Aorta (tissue), 5 donors: Measurements from ENCODE around the gene ZNF20. TPM values are rescaled to one million over a fixed set of nuclear protein-coding genes. Genes with fewer than 3 reads are reported as not detected.
"Not testable (repeated sequence)": the region's sequence is repeated elsewhere in the genome, so short reads cannot be mapped to it uniquely, and the experiment has no call there.

Experiments
- ATAC-seq: fragments of 200-7000 bp; cut with Tn5 transposase; one replicate; pipeline ENCODE4 v1.9.1; 2022; ENCODE audit warnings: moderate library complexity; ENCODE audit not compliant: low FRiP score
- DNase-seq, 2 donors: peaks; one replicate each; pipeline ENCODE4 v3.0.0-alpha.2; 2020
- H3K27ac ChIP-seq, 2 donors: one replicate each; pipeline ENCODE4 v1.5.1; 2013; ENCODE audit warnings: low read length in 2 of 2, mild to moderate bottlenecking in 2 of 2, moderate library complexity in 2 of 2, control low read depth in 1 of 2, inconsistent platforms in 1 of 2, low read depth in 1 of 2
- H3K27me3 ChIP-seq, 2 donors: one replicate each; pipeline ENCODE4 v1.6.1; 2013; ENCODE audit warnings: control low read depth in 1 of 2, low read length in 1 of 2, mild to moderate bottlenecking in 1 of 2, moderate library complexity in 1 of 2; ENCODE audit not compliant: insufficient read depth in 2 of 2, control insufficient read depth in 1 of 2
- H3K36me3 ChIP-seq, 2 donors: one replicate each; pipeline ENCODE4 v1.6.1; 2013; ENCODE audit warnings: control low read depth in 1 of 2, low read length in 1 of 2, mild to moderate bottlenecking in 1 of 2; ENCODE audit not compliant: insufficient read depth in 2 of 2, control insufficient read depth in 1 of 2
- H3K4me1 ChIP-seq, 2 donors: one replicate each; pipeline ENCODE4 v1.6.1; 2013; ENCODE audit warnings: low read length in 2 of 2, control low read depth in 1 of 2, mild to moderate bottlenecking in 1 of 2, moderate library complexity in 1 of 2; ENCODE audit not compliant: insufficient read depth in 2 of 2, control insufficient read depth in 1 of 2
- H3K4me3 ChIP-seq, 2 donors: one replicate each; pipeline ENCODE4 v1.5.1; 2013; ENCODE audit warnings: low read length in 2 of 2, control low read depth in 1 of 2, mild to moderate bottlenecking in 1 of 2
- H3K9me3 ChIP-seq: one replicate; pipeline ENCODE4 v1.6.1; 2013; ENCODE audit warnings: mild to moderate bottlenecking, low read length; ENCODE audit not compliant: control insufficient read depth
- WGBS, 2 donors: extraction: QIAGEN DNeasy Blood & Tissue Kit; methylation state at CpG; one replicate each; pipeline ENCODE4 v1.1.7; 2013; 5-methylcytosine and 5-hydroxymethylcytosine counted together
- intact Hi-C, 2 donors: fragments of 100-400 bp; cut with DNase I; formaldehyde crosslinking; loops; one replicate each; pipeline versions ENCODE4 v1.14.2 to v1.15.0; 2022
- polyA plus RNA-seq, 2 donors: library from polyadenylated mRNA; stranded (reverse); fragments of 200-250 nt; gene quantifications; one replicate each; pipeline ENCODE4 v1.2.3, GENCODE V29; 2013
- total RNA-seq, 2 donors: library from RNA; stranded (reverse); fragmentation: NEBNext Ultra II Directional; extraction: Animal tissue kit (Norgen Biotek cat#: 25700); gene quantifications; one replicate each; pipeline ENCODE4 v1.2.1, GENCODE V29; 2021
- donor health status: healthy with polysubstance abuse.
- donor health status: Bipolar disorder and iron deficiency.
- donor health status: DM: no; HTN: no; CAD: no.
- donor health status: DM: no; HTN: no; CAD: no.
- donor health status: DM: yes; HTN: yes; CAD: no.

The ZNF20 gene
- total and polyA plus RNA-seq, 4 donors, result 1.9 to 6.8 (median 4.5) TPM

GRCh38 chr19:12095111-12095790 is 44.9 kb downstream of the ZNF20 start:
- H3K4me1 ChIP-seq, result no peaks in the 10 kb centered on the region
- WGBS, 2 donors, result 96 to 97% methylated on average over 4 of the region's 4 CpGs
- DNase-seq (no peak), ATAC-seq (no peak)
- no peaks in the 10 kb centered on the region for H3K9me3 ChIP-seq
- no peaks in the 10 kb centered on the region for H3K36me3 ChIP-seq
- no peak overlapping the region for H3K27ac ChIP-seq
- intact Hi-C loops, result no loop called here
- no peak overlapping the region for H3K4me3 ChIP-seq
- H3K27me3 ChIP-seq, result no peaks in the 10 kb centered on the region

- no peaks in the 10 kb centered on the region for H3K9me3 ChIP-seq
- WGBS, 2 donors, result 94 to 100% methylated on average over 3 of the region's 3 CpGs
- no peak overlapping the region for H3K27ac ChIP-seq
- no peak overlapping the region for H3K4me3 ChIP-seq
- H3K36me3 ChIP-seq, result no peaks in the 10 kb centered on the region
- intact Hi-C loops, result loop anchor here in 1 of 2 donors (5.0 kb wide), 1 partner anchor 49 kb away; the partner anchor contains the start of gene ZNF20
- ATAC-seq (no peak), DNase-seq (no peak)
- H3K27me3 ChIP-seq, result no peaks in the 10 kb centered on the region
- no peaks in the 10 kb centered on the region for H3K4me1 ChIP-seq
Observed at GRCh38 chr19:12093777-12094176, 46.4 kb downstream of the ZNF20 start.

- no peaks in the 10 kb centered on the region for H3K4me1 ChIP-seq
- no peaks in the 10 kb centered on the region for H3K36me3 ChIP-seq
- no peak overlapping the region for H3K27ac ChIP-seq
- DNase-seq, result no peak
- WGBS, 2 donors, result 15 to 16% methylated on average over 10 of the region's 10 CpGs
- peak overlapping the region in 1 of 2 donors; percentile 44 for H3K4me3 ChIP-seq
- ATAC-seq, result no peak
- H3K27me3 ChIP-seq, result no peaks in the 10 kb centered on the region
- no peaks in the 10 kb centered on the region for H3K9me3 ChIP-seq
- intact Hi-C loops, result loop anchor here in 1 of 2 donors (5.0 kb wide), 1 partner anchor 49 kb away; the partner anchor contains the start of gene ZNF20
Observed at GRCh38 chr19:12092956-12093355, 47.2 kb downstream of the ZNF20 start.

GRCh38 chr19:12092065-12092867 is 47.9 kb downstream of the ZNF20 start:
- intact Hi-C loops, result loop anchor here in 1 of 2 donors (5.0 kb wide), 1 partner anchor 50 kb away; the partner anchor contains the start of gene ZNF20
- peak overlapping the region in 1 of 2 donors; percentile 63 for H3K27ac ChIP-seq
- H3K9me3 ChIP-seq, result no peaks in the 10 kb centered on the region

GRCh38 chr19:12090807-12091206 is 49.3 kb downstream of the ZNF20 start:
- no peak overlapping the region for H3K4me3 ChIP-seq
- ATAC-seq (peak; percentile 78), DNase-seq (peak; percentile 82 to 84)
- H3K27ac ChIP-seq, result no peak overlapping the region
- WGBS, 2 donors, result 45 to 54% methylated on average over 5 of the region's 5 CpGs
- intact Hi-C loops, result loop anchor here (2.0 to 5.0 kb wide), 2 partner anchors 50 to 51 kb away; partner anchors contain the start of gene ZNF20 (in 2 of the 2)
- H3K9me3 ChIP-seq, result no peaks in the 10 kb centered on the region
- H3K4me1 ChIP-seq, result no peaks in the 10 kb centered on the region
- no peaks in the 10 kb centered on the region for H3K27me3 ChIP-seq
- no peaks in the 10 kb centered on the region for H3K36me3 ChIP-seq

More at GRCh38 chr19:12092065-12092867, 47.9 kb downstream of the ZNF20 start:
- Histone ChIP-seq H3K36me3 (no peaks in the 10 kb centered on the region), H3K27me3 (no peaks in the 10 kb centered on the region), H3K4me3 (peak overlapping the region; percentile 44 to 77), H3K4me1 (no peaks in the 10 kb centered on the region)
- ATAC-seq, result peak; percentile 94
- 0 to 1% methylated on average over 53 of the region's 53 CpGs for WGBS, 2 donors
- peak; percentile 95 to 96 for DNase-seq

GRCh38 chr19:12085074-12085818 is 54.9 kb downstream of the ZNF20 start:
- 92 to 97% methylated on average over 5 of the region's 5 CpGs for WGBS, 2 donors

GRCh38 chr19:12083336-12083735 is 56.8 kb downstream of the ZNF20 start:
- H3K27ac ChIP-seq, H3K4me1 ChIP-seq, DNase-seq, intact Hi-C loops, ATAC-seq, H3K27me3 ChIP-seq, H3K36me3 ChIP-seq, H3K4me3 ChIP-seq: not testable (repeated sequence)
- H3K9me3 ChIP-seq, result peaks cover 11% of the 10 kb centered on the region
- 96 to 98% methylated on average over 6 of the region's 6 CpGs for WGBS, 2 donors

More at GRCh38 chr19:12085074-12085818, 54.9 kb downstream of the ZNF20 start:
- no peak overlapping the region for H3K4me3 ChIP-seq
- H3K9me3 ChIP-seq, result peaks cover 6% of the 10 kb centered on the region
- peaks cover 0 to 2% of the 10 kb centered on the region in 2 donors for H3K36me3 ChIP-seq
- intact Hi-C loops, result no loop called here
- no peak overlapping the region for H3K27ac ChIP-seq
- DNase-seq, result no peak
- H3K27me3 ChIP-seq, result no peaks in the 10 kb centered on the region
- no peak for ATAC-seq
- no peaks in the 10 kb centered on the region for H3K4me1 ChIP-seq
